ENCODE measurements around the gene TGM5.

DNA sequence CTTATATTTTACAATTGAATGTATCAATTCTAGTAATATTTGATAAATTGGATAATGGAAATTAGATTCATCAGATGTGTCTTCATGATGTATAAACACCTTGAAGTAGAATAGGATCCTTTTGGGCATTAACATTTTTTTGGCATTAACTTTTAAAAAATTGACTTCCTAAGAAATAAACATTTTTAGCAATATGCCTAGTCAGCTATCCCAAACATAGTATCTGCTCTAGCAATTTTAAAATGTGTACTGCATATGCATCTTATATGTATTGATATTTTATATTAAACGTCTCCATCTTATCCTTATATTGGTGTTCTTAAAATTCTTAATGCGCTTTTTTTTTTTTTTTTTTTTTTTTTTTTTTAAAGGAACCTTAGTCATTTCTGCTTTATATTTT, 73.0 kb downstream of the TGM5 start:
- TF ChIP-seq, protein P1, sequence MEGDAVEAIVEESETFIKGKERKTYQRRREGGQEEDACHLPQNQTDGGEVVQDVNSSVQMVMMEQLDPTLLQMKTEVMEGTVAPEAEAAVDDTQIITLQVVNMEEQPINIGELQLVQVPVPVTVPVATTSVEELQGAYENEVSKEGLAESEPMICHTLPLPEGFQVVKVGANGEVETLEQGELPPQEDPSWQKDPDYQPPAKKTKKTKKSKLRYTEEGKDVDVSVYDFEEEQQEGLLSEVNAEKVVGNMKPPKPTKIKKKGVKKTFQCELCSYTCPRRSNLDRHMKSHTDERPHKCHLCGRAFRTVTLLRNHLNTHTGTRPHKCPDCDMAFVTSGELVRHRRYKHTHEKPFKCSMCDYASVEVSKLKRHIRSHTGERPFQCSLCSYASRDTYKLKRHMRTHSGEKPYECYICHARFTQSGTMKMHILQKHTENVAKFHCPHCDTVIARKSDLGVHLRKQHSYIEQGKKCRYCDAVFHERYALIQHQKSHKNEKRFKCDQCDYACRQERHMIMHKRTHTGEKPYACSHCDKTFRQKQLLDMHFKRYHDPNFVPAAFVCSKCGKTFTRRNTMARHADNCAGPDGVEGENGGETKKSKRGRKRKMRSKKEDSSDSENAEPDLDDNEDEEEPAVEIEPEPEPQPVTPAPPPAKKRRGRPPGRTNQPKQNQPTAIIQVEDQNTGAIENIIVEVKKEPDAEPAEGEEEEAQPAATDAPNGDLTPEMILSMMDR (IDR thresholded peaks at IDR 0.05), result no peak
- TF ChIP-seq POLR2A (IDR thresholded peaks at IDR 0.05) (no peak), POLR2AphosphoS5 (IDR thresholded peaks at IDR 0.05) (no peak)

Data from gastroesophageal sphincter (tissue), 3 donors.